SK-N-SH (cell line): ENCODE measurements around the gene KAT2A. TPM values are rescaled to one million over a fixed set of nuclear protein-coding genes. Genes with fewer than 3 reads are reported as not detected.
"Not testable (repeated sequence)": the region's sequence is repeated elsewhere in the genome, so short reads cannot be mapped to it uniquely, and the experiment has no call there.

ENCODE experiments used
- CTCF ChIA-PET: fragments of 300-600, 350-600 bp; formaldehyde crosslinking; extraction: SDS; loops from one replicate; lab custom pipeline; 2021; lab: Yijun Ruan, JAX
- POLR2A ChIA-PET: fragments of 350-600 bp; sonication (Branson Sonifier 250); formaldehyde crosslinking; extraction: SDS; loops from one replicate; lab custom pipeline; 2020; ENCODE audit warnings: antibody characterized with exemption, inconsistent platforms; lab: Yijun Ruan, JAX
- DNase-seq: peaks from one replicate; pipeline ENCODE4 v3.0.0; 2012
- H2AFZ ChIP-seq: fragments of 200-600 bp; sonication (generic); 2 replicates; pipeline ENCODE4 v1.8.1; 2016; ENCODE audit warnings: antibody characterized with exemption, mild to moderate bottlenecking, low read depth
- H3F3A ChIP-seq: fragments of 200-600 bp; sonication (generic); replicated peaks from 2 replicates; pipeline ENCODE3; 2016; ENCODE audit warnings: antibody characterized with exemption, mild to moderate bottlenecking; ENCODE audit not compliant: insufficient read depth
- H3K27ac ChIP-seq, 2 experiments: fragments of 200-500 bp in 1 of 2; fragments of 200-600 bp in 1 of 2; sonication (Bioruptor generic) in 1 of 2; sonication (generic), shearing (Covaris generic) in 1 of 2; 2 replicates each; pipeline versions ENCODE4 v1.5.1 to v1.6.1; 2014 to 2016; ENCODE audit warnings: low read depth in 2 of 2, inconsistent platforms in 1 of 2, low read length in 1 of 2, mild to moderate bottlenecking in 1 of 2, mixed read lengths in 1 of 2
- H3K27me3 ChIP-seq: fragments of 200-600 bp; sonication (generic), shearing (Covaris generic); 2 replicates; pipeline ENCODE4 v1.6.1; 2016; ENCODE audit warnings: mixed run types; ENCODE audit not compliant: insufficient read depth
- H3K36me3 ChIP-seq, 2 experiments: fragments of 200-500 bp in 1 of 2; fragments of 200-600 bp in 1 of 2; sonication (Bioruptor generic) in 1 of 2; sonication (generic) in 1 of 2; replicated peaks in 1 of 2; 2 replicates each; pipeline versions ENCODE3 to v1.5.1; 2014 to 2016; ENCODE audit warnings: low read length in 1 of 2, mild to moderate bottlenecking in 1 of 2; ENCODE audit not compliant: insufficient read depth in 2 of 2, control insufficient read depth in 1 of 2
- H3K4me1 ChIP-seq, 2 experiments: fragments of 200-500 bp in 1 of 2; fragments of 200-600 bp in 1 of 2; sonication (Bioruptor generic) in 1 of 2; sonication (generic), shearing (Covaris generic) in 1 of 2; 2 replicates each; pipeline versions ENCODE4 v1.5.1 to v1.6.1; 2014 to 2016; ENCODE audit warnings: low read depth in 1 of 2, low read length in 1 of 2, mixed run types in 1 of 2; ENCODE audit not compliant: insufficient read depth in 2 of 2, control insufficient read depth in 1 of 2
- H3K4me2 ChIP-seq: fragments of 200-600 bp; sonication (generic), shearing (Covaris generic); 2 replicates; pipeline ENCODE4 v1.6.1; 2017; ENCODE audit warnings: mixed run types
- H3K4me3 ChIP-seq, 2 experiments: fragments of 200-500 bp in 1 of 2; fragments of 200-600 bp in 1 of 2; sonication (Bioruptor generic) in 1 of 2; sonication (generic), shearing (Covaris generic) in 1 of 2; 2 replicates each; pipeline versions ENCODE4 v1.5.1 to v1.8.1; 2014 to 2016; ENCODE audit warnings: low read depth in 2 of 2, inconsistent platforms in 1 of 2, low read length in 1 of 2, mild to moderate bottlenecking in 1 of 2, mixed read lengths in 1 of 2, moderate library complexity in 1 of 2
- H3K79me2 ChIP-seq: fragments of 200-600 bp; sonication (generic); 2 replicates; pipeline ENCODE4 v1.8.1; 2017; ENCODE audit warnings: mild to moderate bottlenecking; ENCODE audit not compliant: insufficient read depth
- H3K9ac ChIP-seq: fragments of 200-600 bp; sonication (generic); 2 replicates; pipeline ENCODE4 v1.6.1; 2017; ENCODE audit warnings: mixed run types
- H3K9me2 ChIP-seq: fragments of 200-600 bp; sonication (generic); 2 replicates; pipeline ENCODE4 v1.6.1; 2017; ENCODE audit warnings: mixed run types
- H3K9me3 ChIP-seq: fragments of 200-600 bp; sonication (generic); 2 replicates; pipeline ENCODE4 v1.6.1; 2017; ENCODE audit warnings: mixed run types, mild to moderate bottlenecking, moderate library complexity
- H4K20me1 ChIP-seq: fragments of 200-600 bp; sonication (generic); 2 replicates; pipeline ENCODE4 v1.6.1; 2017; ENCODE audit warnings: mild to moderate bottlenecking, mixed run types; ENCODE audit not compliant: insufficient read depth
- EZH2phosphoT487 ChIP-seq: fragments of 200-600 bp; sonication (generic); IDR thresholded peaks from 2 replicates; pipeline ENCODE4 v1.6.1; 2017; ENCODE audit warnings: low read depth, mixed run types, mild to moderate bottlenecking, antibody characterized with exemption, moderate library complexity, borderline replicate concordance
- FOSL2 ChIP-seq: IDR thresholded peaks from 2 replicates; pipeline ENCODE4 v1.4.0; 2012; ENCODE audit warnings: low read depth, mild to moderate bottlenecking, moderate library complexity, borderline replicate concordance
- FOXJ3 ChIP-seq: sonication (generic); formaldehyde crosslinking; IDR thresholded peaks from 2 replicates; pipeline ENCODE4 v1.5.1; 2020; ENCODE audit warnings: mild to moderate bottlenecking, missing genetic modification reagents
- GATA2 ChIP-seq: sonication (generic); formaldehyde crosslinking; IDR thresholded peaks from 2 replicates; pipeline ENCODE4 v1.5.0; 2020; ENCODE audit warnings: mild to moderate bottlenecking, missing genetic modification reagents
- IRF3 ChIP-seq: fragments of 150-350 bp; IDR thresholded peaks from 2 replicates; pipeline ENCODE4 v1.6.1; 2016; ENCODE audit warnings: mild to moderate bottlenecking, low read depth, low read length
- JUND ChIP-seq: IDR thresholded peaks from 2 replicates; pipeline ENCODE4 v1.4.0; 2012
- MAX ChIP-seq: IDR thresholded peaks from 2 replicates; pipeline ENCODE4 v1.4.0; 2012; ENCODE audit warnings: low read depth
- MEF2A ChIP-seq: IDR thresholded peaks from 2 replicates; pipeline ENCODE4 v1.4.0; 2012; ENCODE audit warnings: low read depth, borderline replicate concordance
- PBX3 ChIP-seq: IDR thresholded peaks from 2 replicates; pipeline ENCODE4; 2012
- SIN3A ChIP-seq: IDR thresholded peaks from 2 replicates; pipeline ENCODE4 v1.6.1; 2012; ENCODE audit warnings: low read depth, mild to moderate bottlenecking, low read length, moderate library complexity, borderline replicate concordance
- SMC3 ChIP-seq: IDR thresholded peaks from 2 replicates; pipeline ENCODE4 v1.6.1; 2012; ENCODE audit warnings: low read depth, low read length, improper control_type of control experiment
- TCF12 ChIP-seq: IDR thresholded peaks from 2 replicates; pipeline ENCODE4 v1.4.0; 2012
- YY1 ChIP-seq: IDR thresholded peaks from 2 replicates; pipeline ENCODE4 v1.4.0; 2012; ENCODE audit warnings: low read depth, mild to moderate bottlenecking
- WGBS: methylation state at CpG from one replicate; pipeline ENCODE4 v1.1.6; 2017; ENCODE audit warnings: low lambda C conversion rate; 5-methylcytosine and 5-hydroxymethylcytosine counted together
- polyA plus RNA-seq, 3 experiments: library from polyadenylated mRNA; depleted of rRNA; stranded (reverse); fragments of >200 nt; gene quantifications; 2 replicates each; pipeline ENCODE4 v1.2.3, GENCODE V29; 2012
- TF ChIP-seq, protein P1 (sequence below): IDR thresholded peaks from 2 replicates; pipeline ENCODE4 v1.4.0; 2012; ENCODE audit warnings: low read depth, borderline replicate concordance

The KAT2A gene
- polyA plus RNA-seq, 1 of the 3 experiments (the other 2 are of a cell fraction) = 45.1 TPM

- no peak for TF ChIP-seq GATA2 (CRISPR knock-in tag)
- TF ChIP-seq MEF2A = no peak
- TF ChIP-seq, all 33 proteins: peak for 0
Measured at GRCh38 chr17:42146911-42147607, 25.9 kb upstream of the KAT2A start (continued).

- H3K9me3 ChIP-seq, H3K4me3 ChIP-seq, H3F3A ChIP-seq, H3K9ac ChIP-seq, DNase-seq, H3K9me2 ChIP-seq, H3K27me3 ChIP-seq, POLR2A ChIA-PET, H2AFZ ChIP-seq: not testable (repeated sequence)
- Histone ChIP-seq H3K79me2 (peaks cover 97% of the 10 kb centered on the region), H3K27ac (peak overlapping the region in 1 of 2 experiments; percentile 35; a peak in 2 of 4 replicates), H3K36me3 (peaks cover 8 to 20% of the 10 kb centered on the region in 2 experiments), H3K4me2 (peak overlapping the region; percentile 49; the same call in 1 of the 2 replicates), H4K20me1 (peaks cover 73% of the 10 kb centered on the region), H3K4me1 (peaks cover 6 to 15% of the 10 kb centered on the region in 2 experiments; a peak in 2 of 4 replicates)
- CTCF ChIA-PET = interaction anchor here (1.1 kb wide), 2 partner anchors 75 to 117 kb away, joined by 3 read pairs; no protein-coding TSS in a partner anchor
- 93% methylated on average over 4 of the region's 4 CpGs for WGBS
Measured at GRCh38 chr17:42143138-42143537, 22.0 kb upstream of the KAT2A start.

GRCh38 chr17:42142371-42142896 lies 21.3 kb upstream of the KAT2A start:
- peaks cover 8 to 20% of the 10 kb centered on the region in 2 experiments for H3K36me3 ChIP-seq
- no peaks in the 10 kb centered on the region for H3K9me2 ChIP-seq
- no peak for DNase-seq
- POLR2A ChIA-PET = no interaction called here
- H3F3A ChIP-seq = peaks cover 8% of the 10 kb centered on the region
- no peaks in the 10 kb centered on the region for H3K27me3 ChIP-seq
- H3K79me2 ChIP-seq = peaks cover 97% of the 10 kb centered on the region
- peaks cover 75% of the 10 kb centered on the region for H4K20me1 ChIP-seq
- TF ChIP-seq TCF12 (peak; percentile 23; the same call in 1 of the 2 replicates), YY1 (no peak), SIN3A (peak; percentile 59; the same call in 1 of the 2 replicates), FOSL2 (peak; percentile 61), EZH2phosphoT487 (no peak)
- TF ChIP-seq, all 33 proteins: peak for 3
- 68% methylated on average over 5 of the region's 7 CpGs for WGBS
- no peak overlapping the region for H2AFZ ChIP-seq
- H3K4me3 ChIP-seq = no peak overlapping the region
- H3K4me1 ChIP-seq = peaks cover 6 to 15% of the 10 kb centered on the region in 2 experiments; a peak in 2 of 4 replicates
- no peaks in the 10 kb centered on the region for H3K9me3 ChIP-seq
- peak overlapping the region in 1 of 2 experiments; percentile 35; a peak in 2 of 4 replicates for H3K27ac ChIP-seq
- H3K9ac ChIP-seq = no peak overlapping the region
- H3K4me2 ChIP-seq = peak overlapping the region; percentile 49
- CTCF ChIA-PET = interaction anchor here (1.1 kb wide), 2 partner anchors 75 to 116 kb away, joined by 3 read pairs; no protein-coding TSS in a partner anchor

DNA sequence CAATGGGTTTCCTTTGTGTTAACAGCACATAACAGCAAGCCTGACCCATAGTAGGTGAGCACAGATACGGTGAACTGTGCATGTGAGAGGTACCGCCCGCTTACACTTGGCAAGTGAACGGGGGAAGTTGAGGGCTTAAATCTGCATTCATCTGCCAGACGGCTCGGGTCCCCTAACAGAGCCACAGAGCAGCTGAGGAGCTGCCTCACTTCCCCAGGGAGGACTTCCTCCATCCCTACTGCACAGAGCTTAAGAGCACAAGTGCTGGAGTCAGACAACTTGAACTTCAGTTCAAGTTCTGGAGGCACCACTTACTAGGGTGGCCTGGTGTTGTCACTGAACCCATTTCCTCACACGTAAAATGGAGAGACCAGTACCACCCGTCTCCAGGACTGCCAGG lies 20.2 kb upstream of the KAT2A start:
- no peak overlapping the region for H3K27ac ChIP-seq
- H3K4me1 ChIP-seq = peaks cover 6 to 15% of the 10 kb centered on the region in 2 experiments; a peak in 2 of 4 replicates
- no peaks in the 10 kb centered on the region for H3K9me3 ChIP-seq
- H3K9ac ChIP-seq = no peak overlapping the region
- peaks cover 3% of the 10 kb centered on the region for H3F3A ChIP-seq
- H3K4me2 ChIP-seq = no peak overlapping the region
- CTCF ChIA-PET = interaction anchor here (1.1 kb wide), 1 partner anchor 175 kb away, joined by 3 read pairs; no protein-coding TSS in a partner anchor
- DNase-seq = no peak
- 79% methylated on average over 8 of the region's 8 CpGs for WGBS
- peaks cover 97% of the 10 kb centered on the region for H3K79me2 ChIP-seq
- H3K36me3 ChIP-seq = peaks cover 7 to 23% of the 10 kb centered on the region in 2 experiments
- H3K4me3 ChIP-seq = no peak overlapping the region
- peaks cover 69% of the 10 kb centered on the region for H4K20me1 ChIP-seq
- POLR2A ChIA-PET = no interaction called here
- H2AFZ ChIP-seq = no peak overlapping the region
- no peaks in the 10 kb centered on the region for H3K9me2 ChIP-seq
- no peaks in the 10 kb centered on the region for H3K27me3 ChIP-seq
- TF ChIP-seq MAX (no peak), TCF12 (no peak), SMC3 (no peak), FOXJ3 (no peak), JUND (no peak), IRF3 (no peak), PBX3 (no peak)
- TF ChIP-seq, protein P1, sequence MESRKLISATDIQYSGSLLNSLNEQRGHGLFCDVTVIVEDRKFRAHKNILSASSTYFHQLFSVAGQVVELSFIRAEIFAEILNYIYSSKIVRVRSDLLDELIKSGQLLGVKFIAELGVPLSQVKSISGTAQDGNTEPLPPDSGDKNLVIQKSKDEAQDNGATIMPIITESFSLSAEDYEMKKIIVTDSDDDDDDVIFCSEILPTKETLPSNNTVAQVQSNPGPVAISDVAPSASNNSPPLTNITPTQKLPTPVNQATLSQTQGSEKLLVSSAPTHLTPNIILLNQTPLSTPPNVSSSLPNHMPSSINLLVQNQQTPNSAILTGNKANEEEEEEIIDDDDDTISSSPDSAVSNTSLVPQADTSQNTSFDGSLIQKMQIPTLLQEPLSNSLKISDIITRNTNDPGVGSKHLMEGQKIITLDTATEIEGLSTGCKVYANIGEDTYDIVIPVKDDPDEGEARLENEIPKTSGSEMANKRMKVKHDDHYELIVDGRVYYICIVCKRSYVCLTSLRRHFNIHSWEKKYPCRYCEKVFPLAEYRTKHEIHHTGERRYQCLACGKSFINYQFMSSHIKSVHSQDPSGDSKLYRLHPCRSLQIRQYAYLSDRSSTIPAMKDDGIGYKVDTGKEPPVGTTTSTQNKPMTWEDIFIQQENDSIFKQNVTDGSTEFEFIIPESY = no peak
